A172 (cell line): ENCODE data around the gene MED15. TPM values are rescaled to one million over a fixed set of nuclear protein-coding genes. Genes with fewer than 3 reads are reported as not detected.
"Not testable (repeated sequence)": the region's sequence is repeated elsewhere in the genome, so short reads cannot be mapped to it uniquely, and the experiment has no call there.

Experiments
- DNase-seq: peaks from one replicate; pipeline ENCODE4 v3.0.0-alpha.2; 2015; ENCODE audit warnings: low spot score
- total RNA-seq: library from RNA; depleted of rRNA; stranded (reverse); fragments of >200 nt; shearing (Covaris generic); gene quantifications from 2 replicates; pipeline ENCODE4 v1.2.3, GENCODE V29; 2014

The MED15 gene
- total RNA-seq, 1 experiment from 2014 or later, result 24.7 TPM

GRCh38 chr22:20483771-20484170 lies 23.6 kb upstream of the MED15 start:
- no peak for DNase-seq

- DNase-seq, result no peak
Measured at GRCh38 chr22:20484948-20485683, 22.3 kb upstream of the MED15 start.

DNA sequence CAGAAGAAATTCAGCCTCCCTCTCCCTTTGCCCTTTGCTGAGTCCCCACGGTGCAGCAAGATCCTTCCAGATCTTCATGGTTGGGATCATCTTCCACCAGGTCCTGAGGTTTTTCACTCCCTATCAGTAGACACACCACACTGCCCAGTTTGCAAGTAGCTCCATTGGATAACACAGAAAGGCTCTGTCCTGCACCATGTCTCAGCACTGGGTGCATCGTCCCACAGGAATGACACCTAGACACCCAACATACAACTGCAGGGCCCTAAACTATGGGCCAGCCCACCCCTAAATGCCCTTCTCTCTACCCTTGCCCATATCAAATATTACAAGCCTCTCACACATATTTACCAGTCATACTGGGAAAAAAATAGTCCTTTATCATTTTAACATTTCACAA lies 21.2 kb upstream of the MED15 start:
- no peak for DNase-seq

- no peak for DNase-seq
Measured at GRCh38 chr22:20487715-20488114, 19.7 kb upstream of the MED15 start.

DNA sequence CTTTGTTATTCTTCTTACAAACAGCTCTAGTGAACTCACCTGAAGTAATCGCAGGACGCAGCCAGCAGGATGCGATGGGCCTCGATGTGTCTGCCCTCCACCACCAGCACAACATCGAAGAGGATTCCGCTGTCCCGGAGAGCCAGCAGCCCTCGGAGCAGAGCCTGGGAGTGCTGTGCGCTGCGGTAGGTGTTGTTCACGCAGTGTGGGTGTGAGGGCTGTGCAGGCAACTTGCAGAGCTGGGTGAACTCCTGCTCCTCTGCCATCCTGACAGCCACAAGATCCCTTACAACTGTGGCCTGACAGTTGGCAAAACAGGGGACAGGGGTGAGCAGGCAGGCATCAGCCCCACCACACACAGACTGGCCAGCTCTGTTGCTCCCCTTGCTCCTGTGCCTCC lies 18.5 kb upstream of the MED15 start:
- DNase-seq, result no peak

DNA sequence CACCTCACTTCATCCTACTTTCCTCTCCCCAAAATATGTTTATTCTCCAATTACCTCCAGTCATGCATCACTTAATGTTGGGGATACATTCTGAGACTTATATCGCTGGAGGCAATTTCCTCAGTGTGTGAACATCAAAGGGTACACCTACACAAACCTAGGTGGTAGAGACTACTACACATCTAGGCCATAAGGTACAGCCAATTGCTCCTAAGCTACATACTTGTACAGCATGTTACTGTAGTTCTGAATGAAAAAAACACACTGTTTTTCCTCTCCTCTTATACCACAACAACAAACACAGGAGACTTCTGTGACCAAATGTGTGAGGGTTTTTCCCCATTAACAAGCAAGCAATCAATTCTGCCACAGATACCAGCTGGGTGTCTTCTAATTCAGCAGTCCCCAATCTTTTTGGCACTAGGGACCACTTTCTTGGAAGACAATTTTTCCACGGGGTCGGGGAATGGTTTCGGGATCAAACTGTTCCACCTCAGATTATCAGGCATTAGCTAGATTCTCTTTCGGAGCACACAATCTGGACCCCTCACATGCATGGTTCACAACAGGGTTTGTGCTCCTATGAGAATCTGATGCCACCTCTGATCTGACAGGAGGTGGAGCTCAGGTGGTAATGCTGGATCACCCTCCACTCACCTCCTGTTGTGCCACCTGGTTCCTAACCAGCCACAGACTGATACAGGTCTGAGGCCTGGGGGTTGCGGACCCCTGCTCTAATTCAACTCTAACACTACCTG lies 17.0 kb upstream of the MED15 start:
- DNase-seq, result no peak

DNA sequence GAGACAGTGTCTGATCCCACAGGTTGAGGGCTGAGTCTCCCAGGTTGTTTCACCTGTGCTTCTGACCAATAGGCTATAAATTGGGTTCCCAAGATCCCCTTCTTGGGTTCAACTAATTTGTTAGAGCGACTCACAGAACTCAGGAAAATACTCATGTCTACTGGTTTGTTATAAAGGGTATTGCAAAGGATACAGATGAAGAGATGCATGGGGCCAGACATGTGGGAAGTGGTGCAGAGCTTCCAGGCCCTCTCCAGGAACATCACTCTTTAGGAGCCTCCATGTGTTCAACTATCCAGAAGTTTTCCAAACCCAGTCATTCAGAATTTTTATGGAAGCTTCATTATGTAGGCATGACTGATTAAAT lies 16.5 kb upstream of the MED15 start:
- DNase-seq, result no peak

GRCh38 chr22:20491346-20491745 lies 16.1 kb upstream of the MED15 start:
- DNase-seq, result no peak

DNA sequence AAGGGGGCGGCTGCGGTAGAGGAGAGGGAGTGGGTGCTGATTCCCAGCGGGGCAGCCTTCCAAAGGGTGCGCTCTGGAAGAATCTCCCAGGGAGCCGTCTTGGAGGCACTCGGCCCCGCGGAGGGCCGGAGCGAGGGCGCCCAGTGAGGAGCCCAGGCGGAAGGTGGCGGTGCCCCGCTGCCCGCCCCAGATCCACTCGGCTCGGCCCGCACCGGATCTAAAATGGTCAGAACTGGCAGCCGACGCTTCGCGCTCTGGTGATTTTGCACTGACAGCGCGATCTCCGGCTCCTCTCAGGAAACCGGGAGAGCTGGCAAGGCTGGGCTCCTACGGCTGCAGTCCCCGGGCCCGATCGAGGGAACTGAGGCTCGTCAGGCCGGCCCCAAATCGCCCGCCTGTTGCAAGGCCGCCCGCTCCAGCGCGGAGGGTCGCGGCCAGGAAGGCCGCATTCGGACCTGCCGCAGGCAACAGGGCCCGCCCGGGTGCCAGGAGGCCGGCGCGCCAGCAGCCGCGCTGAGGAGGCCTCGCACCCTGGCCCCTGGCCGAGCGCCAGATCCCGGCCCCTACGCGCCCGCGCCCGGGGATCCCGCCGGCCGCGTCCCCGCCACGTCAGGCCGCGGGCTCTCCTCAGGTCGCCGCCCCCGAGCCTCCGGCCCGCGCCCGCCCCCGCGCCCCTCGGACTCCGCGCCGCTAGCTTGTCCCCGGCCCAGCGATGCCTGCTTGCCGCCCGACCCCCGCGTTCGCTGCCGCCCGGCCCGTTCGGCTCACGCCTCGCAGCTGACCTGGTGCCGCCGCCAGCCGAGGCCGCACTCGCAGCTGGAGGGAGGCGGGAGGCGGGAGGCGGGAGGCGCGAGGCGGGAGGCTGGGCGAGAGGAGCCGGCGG lies 12.2 kb upstream of the MED15 start, which contains the start of gene KLHL22:
Gene KLHL22 (minus strand): TSS at position 818 of the 883 bp plus-strand sequence. CDS start 6,584 bp downstream, outside the sequence.
- no peak for DNase-seq

DNA sequence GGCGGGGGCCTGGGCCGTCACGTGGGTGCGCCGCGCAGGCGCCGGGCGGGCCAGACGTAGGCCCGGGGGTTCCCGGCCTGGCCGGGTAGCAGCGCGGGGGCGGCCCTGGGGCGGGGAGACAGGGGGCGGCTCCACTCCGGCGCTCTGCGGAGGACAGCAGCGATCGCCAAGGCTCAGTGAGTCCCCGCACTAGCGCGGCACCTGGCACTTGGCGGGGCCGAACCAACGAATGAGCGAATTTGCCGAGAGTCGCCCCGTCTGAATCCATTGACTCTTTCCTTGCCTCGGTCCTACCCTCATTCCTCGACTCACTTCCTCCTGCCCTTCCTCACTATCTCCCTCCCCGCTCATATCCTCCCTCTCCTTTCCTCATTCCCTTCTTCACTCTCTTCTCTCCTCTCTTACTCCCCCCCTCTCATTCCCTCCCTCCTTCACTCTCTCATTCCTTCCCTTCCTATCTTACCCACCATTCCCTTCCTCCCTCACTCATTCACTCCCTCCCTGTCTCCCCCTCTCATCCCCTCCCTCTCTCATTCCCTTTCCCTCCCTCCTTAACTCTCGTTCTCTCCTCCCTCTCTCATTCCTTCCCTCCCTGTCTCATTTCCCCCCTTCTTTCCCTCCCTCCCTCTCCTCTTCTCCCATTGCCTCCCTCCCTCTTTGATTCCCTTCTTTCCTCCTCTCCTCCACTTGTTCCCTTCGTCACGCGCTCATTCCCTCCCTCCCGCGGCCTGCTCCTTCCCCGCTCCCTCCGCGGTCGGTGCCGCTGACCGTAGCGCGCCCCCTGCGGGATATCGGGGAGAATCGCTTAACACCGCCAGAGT lies 11.3 kb upstream of the MED15 start:
- peak; percentile 59 for DNase-seq

DNA sequence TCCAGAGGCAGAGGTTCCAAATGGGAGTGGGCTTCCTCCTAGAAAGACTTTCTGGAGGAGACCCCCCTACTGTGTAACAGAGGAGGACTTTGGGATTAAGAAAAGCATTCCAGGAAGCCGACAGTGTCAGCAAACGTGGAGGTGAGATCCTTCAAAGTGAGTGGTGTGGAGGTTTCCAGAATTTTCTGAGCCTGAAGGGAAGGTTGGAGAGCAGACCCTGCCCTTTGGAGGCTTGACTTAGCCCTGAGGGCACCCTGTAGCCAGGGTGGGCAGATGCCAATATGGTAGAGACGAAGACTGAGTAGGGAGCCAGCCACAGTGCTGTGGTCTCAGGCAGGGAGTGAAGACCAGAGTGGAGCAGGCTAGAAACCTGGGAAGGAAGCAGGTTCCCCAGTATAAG lies 10.0 kb upstream of the MED15 start:
- DNase-seq, result no peak

DNA sequence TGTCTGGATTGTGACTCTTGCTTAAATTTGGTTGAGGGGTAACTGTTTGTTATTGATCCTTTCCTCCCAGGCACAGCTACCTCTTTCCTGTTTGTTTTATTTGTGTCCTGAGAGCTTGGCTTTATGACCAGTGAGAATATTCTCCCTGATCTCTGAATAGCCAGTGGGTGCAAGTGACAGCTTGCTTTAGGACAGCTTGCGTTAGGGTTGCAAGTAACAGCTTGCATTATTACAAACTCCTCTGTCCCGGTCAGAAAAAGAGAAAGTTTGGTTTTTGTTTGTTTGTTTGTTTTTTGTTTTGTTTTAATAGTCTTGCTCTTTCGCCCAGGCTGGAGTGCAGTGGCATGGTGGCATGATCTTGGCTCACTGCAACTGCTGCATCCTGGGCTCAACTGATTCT lies 8.5 kb upstream of the MED15 start:
- no peak for DNase-seq

GRCh38 chr22:20499769-20500168 lies 7.6 kb upstream of the MED15 start:
- DNase-seq, result no peak

- peak; percentile 52 for DNase-seq
Measured at GRCh38 chr22:20503816-20504215, 3.6 kb upstream of the MED15 start.

DNA sequence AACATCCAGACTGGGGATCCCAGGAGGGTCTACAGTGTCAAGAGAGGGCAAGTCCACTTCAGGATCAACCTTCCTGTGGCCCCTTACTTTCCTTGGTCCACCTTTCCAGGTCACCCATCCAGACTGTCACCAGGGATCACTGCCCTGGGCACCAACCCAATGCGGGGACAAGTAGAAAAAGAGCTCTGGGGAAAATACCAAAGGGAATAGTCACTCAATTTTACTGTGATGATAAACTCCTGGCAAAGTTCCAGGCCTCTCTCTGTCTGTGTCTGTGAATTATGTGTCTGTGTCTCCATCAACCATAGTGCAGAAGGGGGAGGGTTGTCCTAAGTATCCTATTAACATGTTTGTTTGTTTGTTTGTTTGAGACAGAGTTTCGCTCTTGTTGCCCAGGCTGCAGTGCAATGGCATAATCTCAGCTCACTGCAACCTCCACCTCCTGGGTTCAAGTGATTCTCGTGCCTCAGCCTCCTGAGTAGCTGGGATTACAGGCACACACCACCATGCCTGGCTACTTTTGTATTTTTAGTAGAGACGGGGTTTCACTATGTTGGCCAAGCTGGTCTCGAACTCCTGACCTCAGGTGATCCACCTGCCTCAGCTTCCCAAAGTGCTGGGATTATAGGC lies 3.0 kb upstream of the MED15 start:
- peak; percentile 89 for DNase-seq

GRCh38 chr22:20506543-20507252 lies 712 bp upstream of the MED15 start:
- no peak for DNase-seq

- not testable (repeated sequence) for DNase-seq
Measured at GRCh38 chr22:20508067-20508755, 801 bp downstream of the MED15 start.

DNA sequence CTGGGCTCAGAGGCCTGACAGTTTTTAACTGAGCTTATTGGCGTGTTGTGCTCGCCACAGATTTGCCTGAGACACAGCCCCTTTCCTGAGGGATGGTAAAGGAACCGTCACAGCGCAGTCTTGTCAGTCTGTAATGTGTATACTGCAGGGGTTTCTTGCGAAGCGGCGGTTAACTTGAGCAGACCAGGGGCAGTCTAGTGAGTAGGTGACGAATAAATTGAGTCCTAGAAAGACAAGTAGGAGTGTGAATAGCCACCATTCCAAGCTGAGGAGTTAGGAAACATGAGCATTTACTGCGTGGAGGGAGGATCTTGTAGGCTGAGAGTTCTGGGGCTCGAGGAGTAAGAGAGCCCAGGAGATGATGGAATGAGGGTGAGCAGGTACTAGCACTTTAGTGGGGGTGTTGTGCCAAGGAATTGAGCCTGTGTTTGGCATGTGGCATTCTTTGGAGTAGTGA lies 1.4 kb downstream of the MED15 start:
- no peak for DNase-seq

DNA sequence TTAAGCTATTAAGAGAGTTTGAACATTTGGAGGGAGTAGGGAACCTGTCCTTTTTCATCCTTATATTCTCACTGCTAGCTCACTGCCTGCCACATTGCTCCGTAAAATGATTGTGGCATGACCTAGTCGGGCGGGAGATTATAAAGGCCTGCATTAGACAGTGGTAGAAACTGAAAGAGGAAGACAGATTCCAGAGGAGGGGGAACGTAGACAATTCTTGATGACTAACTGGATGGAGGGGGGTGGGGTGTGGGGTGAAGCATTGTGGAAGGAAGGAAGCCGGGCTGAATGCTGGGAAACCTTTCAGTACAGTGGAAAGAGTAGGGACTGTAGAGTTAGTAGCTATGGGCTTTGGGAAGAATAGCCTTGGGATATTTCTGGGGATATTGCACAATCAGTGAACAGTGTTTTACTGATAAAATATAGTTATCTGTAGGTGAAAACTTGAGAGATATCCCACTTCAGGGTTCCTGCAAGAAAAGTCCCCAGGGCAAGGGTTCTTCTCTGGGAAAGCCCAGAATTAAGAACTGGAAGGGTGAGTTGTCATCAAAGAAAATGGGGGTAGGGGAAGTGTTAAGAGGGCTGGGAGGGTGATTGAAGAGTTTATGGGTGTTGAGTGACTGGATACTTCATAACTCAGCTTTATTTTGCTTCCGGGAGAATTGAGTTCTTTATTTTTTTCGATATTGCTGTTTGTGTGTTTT lies 2.1 kb downstream of the MED15 start:
- peak; percentile 89 for DNase-seq
